Measurements from ENCODE around the gene SLC22A23.
A peak's percentile ranks its signal among the peaks of the same experiment; 100 is the strongest.

The SLC22A23 gene

GRCh38 chr6:3293271-3294155 lies 163.3 kb downstream of the SLC22A23 start:
- DNase-seq = no peak

GRCh38 chr6:3292431-3293197 lies 164.2 kb downstream of the SLC22A23 start:
- no peak for DNase-seq

GRCh38 chr6:3291987-3292386 lies 164.9 kb downstream of the SLC22A23 start:
- no peak for DNase-seq

- DNase-seq = no peak
Measured at GRCh38 chr6:3291346-3291745, 165.5 kb downstream of the SLC22A23 start.

GRCh38 chr6:3290931-3291211 lies 166.0 kb downstream of the SLC22A23 start:
- no peak for DNase-seq

- no peak for DNase-seq
Measured at GRCh38 chr6:3290149-3290930, 166.5 kb downstream of the SLC22A23 start.

GRCh38 chr6:3289664-3290055 lies 167.2 kb downstream of the SLC22A23 start:
- DNase-seq = no peak

GRCh38 chr6:3288711-3289663 lies 167.9 kb downstream of the SLC22A23 start:
- no peak for DNase-seq

- no peak for DNase-seq
Measured at GRCh38 chr6:3287976-3288707, 168.7 kb downstream of the SLC22A23 start.

GRCh38 chr6:3287308-3287707 lies 169.5 kb downstream of the SLC22A23 start:
- no peak for DNase-seq

- no peak for DNase-seq
Measured at GRCh38 chr6:3286641-3287171, 170.1 kb downstream of the SLC22A23 start.

- no peak for DNase-seq
Measured at GRCh38 chr6:3285732-3286131, 171.1 kb downstream of the SLC22A23 start.

GRCh38 chr6:3285049-3285639 lies 171.7 kb downstream of the SLC22A23 start:
- DNase-seq = no peak

GRCh38 chr6:3284436-3284876 lies 172.4 kb downstream of the SLC22A23 start:
- peak; percentile 62 for DNase-seq

GRCh38 chr6:3283641-3284435 lies 173.0 kb downstream of the SLC22A23 start:
- no peak for DNase-seq

- no peak for DNase-seq
Measured at GRCh38 chr6:3283241-3283640, 173.6 kb downstream of the SLC22A23 start.

- DNase-seq = peak; percentile 59
Measured at GRCh38 chr6:3282476-3283236, 174.2 kb downstream of the SLC22A23 start.

GRCh38 chr6:3281631-3282475 lies 175.0 kb downstream of the SLC22A23 start:
- DNase-seq = peak; percentile 51

Measured in right hindlimb (tissue), 1 donor.